Ovary (tissue), 9 donors: ENCODE measurements around the gene GSC. TPM values are rescaled to one million over a fixed set of nuclear protein-coding genes. Genes with fewer than 3 reads are reported as not detected.
A peak's percentile ranks its signal among the peaks of the same experiment; 100 is the strongest.

Source experiments
- DNase-seq, 5 donors: peaks; one replicate each; pipeline ENCODE4 v3.0.0-alpha.2; 2019 to 2020
- H3K27ac ChIP-seq, 2 donors: fragments of 200-600 bp; one replicate each; pipeline versions ENCODE4 v1.5.1 to v1.8.0; 2019 to 2022
- H3K27me3 ChIP-seq: fragments of 200-600 bp; one replicate; pipeline ENCODE4 v1.8.0; 2022
- H3K36me3 ChIP-seq: fragments of 200-600 bp; sonication (generic); one replicate; pipeline ENCODE4 v1.5.1; 2019
- H3K4me1 ChIP-seq: one replicate; pipeline ENCODE4 v1.8.1; 2013; ENCODE audit warnings: mild to moderate bottlenecking, moderate library complexity; ENCODE audit not compliant: insufficient read depth
- H3K4me3 ChIP-seq: fragments of 200-600 bp; sonication (generic); one replicate; pipeline ENCODE4 v1.5.1; 2017
- H3K9me3 ChIP-seq, 2 donors: fragments of 200-600 bp in 1 of 2; sonication (generic) in 1 of 2; one replicate each; pipeline versions ENCODE4 v1.5.1 to v1.8.1; 2013 to 2019; ENCODE audit warnings: mild to moderate bottlenecking in 1 of 2, moderate library complexity in 1 of 2
- EP300 ChIP-seq: sonication (generic); formaldehyde crosslinking; IDR thresholded peaks from one replicate; pipeline ENCODE4 v1.6.1; 2017; ENCODE audit warnings: antibody characterized with exemption
- POLR2A ChIP-seq: fragments of 450-650 bp; IDR thresholded peaks from one replicate; pipeline ENCODE4 v1.6.1; 2017; ENCODE audit warnings: antibody characterized with exemption, mild to moderate bottlenecking, moderate library complexity
- WGBS, 3 donors: extraction: QIAGEN DNeasy Blood & Tissue Kit in 1 of 3; methylation state at CpG; one replicate each; pipeline versions ENCODE4 v1.1.5 to v1.1.7; 2013 to 2017; 5-methylcytosine and 5-hydroxymethylcytosine counted together
- intact Hi-C, 4 donors: fragments of 100-400 bp; cut with DNase I; formaldehyde crosslinking; loops; one replicate each; pipeline versions ENCODE4 v1.11.0 to v1.15.1; 2022 to 2023
- polyA plus RNA-seq, 2 donors: library from polyadenylated mRNA; stranded (reverse); fragments of 200-250 nt in 1 of 2; fragments of 350-450 nt in 1 of 2; fragmentation: Illumina TruSeq in 1 of 2; extraction: RNeasy Lipid Tissue Mini Kit (QIAGEN cat#74804) in 1 of 2; gene quantifications; one replicate each; pipeline ENCODE4 v1.2.3, GENCODE V29; 2013 to 2014
- total RNA-seq, 7 donors: library from RNA; depleted of rRNA in 2 of 7; stranded (reverse); fragments of >200 nt in 2 of 7; fragmentation: NEBNext Ultra II Directional in 3 of 7; extraction: Animal tissue kit (Norgen Biotek cat#: 25700) in 3 of 7; gene quantifications; one replicate each; pipeline versions ENCODE4 v1.1.0 to v1.2.4, GENCODE V29; 2016 to 2023
- TF ChIP-seq, protein P1 (sequence below), 3 donors: fragments of 450-650 bp in 2 of 3; fragments of 200-600 bp in 1 of 3; IDR thresholded peaks; one replicate each; pipeline versions ENCODE4 v1.5.1 to v1.8.0; 2016 to 2022; ENCODE audit warnings: antibody characterized with exemption in 3 of 3, mild to moderate bottlenecking in 1 of 3
- donor health status: DM: no; HTN: no; CAD: no; lungs with moderate emphysema.
- donor health status: DM: no; HTN: no; CAD: no.
- donor health status: Bipolar disorder and iron deficiency.
- donor health status: DM: yes; HTN: yes; CAD: no.
- donor health status: DM: no; HTN: no; CAD: no.
- donor health status: DM: yes; HTN: yes; CAD: no.

The GSC gene
- total and polyA plus RNA-seq, 9 donors: 0.15 to 0.53 (median 0.30) TPM; not detected in 5

DNA sequence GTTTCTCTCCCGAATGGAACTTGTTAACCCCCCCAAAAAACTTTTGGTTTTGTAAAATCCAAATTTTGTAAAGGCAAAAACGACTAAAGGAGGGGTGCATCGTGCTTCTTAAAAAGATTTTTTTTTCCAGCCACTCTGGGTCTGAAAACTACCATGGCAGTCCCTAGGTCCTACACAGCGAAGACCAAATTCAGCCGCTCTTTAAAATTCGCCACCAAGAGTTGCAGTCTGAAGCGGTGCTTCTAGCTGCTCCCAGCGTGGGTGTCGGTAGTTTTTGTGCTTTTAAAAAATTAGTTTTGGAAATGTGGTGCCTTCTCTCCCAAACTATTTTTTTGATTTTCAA lies 873 bp upstream of the GSC start:
- intact Hi-C loops: no loop called here
- Histone ChIP-seq H3K4me1 (peaks cover 4% of the 10 kb centered on the region), H3K27me3 (peaks cover 11% of the 10 kb centered on the region), H3K36me3 (no peaks in the 10 kb centered on the region), H3K4me3 (no peak overlapping the region), H3K9me3 (peaks cover 0 to 3% of the 10 kb centered on the region in 2 donors), H3K27ac (no peak overlapping the region)
- DNase-seq: no peak
- TF ChIP-seq, protein P1, sequence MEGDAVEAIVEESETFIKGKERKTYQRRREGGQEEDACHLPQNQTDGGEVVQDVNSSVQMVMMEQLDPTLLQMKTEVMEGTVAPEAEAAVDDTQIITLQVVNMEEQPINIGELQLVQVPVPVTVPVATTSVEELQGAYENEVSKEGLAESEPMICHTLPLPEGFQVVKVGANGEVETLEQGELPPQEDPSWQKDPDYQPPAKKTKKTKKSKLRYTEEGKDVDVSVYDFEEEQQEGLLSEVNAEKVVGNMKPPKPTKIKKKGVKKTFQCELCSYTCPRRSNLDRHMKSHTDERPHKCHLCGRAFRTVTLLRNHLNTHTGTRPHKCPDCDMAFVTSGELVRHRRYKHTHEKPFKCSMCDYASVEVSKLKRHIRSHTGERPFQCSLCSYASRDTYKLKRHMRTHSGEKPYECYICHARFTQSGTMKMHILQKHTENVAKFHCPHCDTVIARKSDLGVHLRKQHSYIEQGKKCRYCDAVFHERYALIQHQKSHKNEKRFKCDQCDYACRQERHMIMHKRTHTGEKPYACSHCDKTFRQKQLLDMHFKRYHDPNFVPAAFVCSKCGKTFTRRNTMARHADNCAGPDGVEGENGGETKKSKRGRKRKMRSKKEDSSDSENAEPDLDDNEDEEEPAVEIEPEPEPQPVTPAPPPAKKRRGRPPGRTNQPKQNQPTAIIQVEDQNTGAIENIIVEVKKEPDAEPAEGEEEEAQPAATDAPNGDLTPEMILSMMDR (IDR thresholded peaks at IDR 0.05): no peak
- TF ChIP-seq EP300: no peak
- no peak for TF ChIP-seq POLR2A
- 35 to 47% (median 37%) methylated on average over 9 of the region's 9 CpGs for WGBS, 3 donors

DNA sequence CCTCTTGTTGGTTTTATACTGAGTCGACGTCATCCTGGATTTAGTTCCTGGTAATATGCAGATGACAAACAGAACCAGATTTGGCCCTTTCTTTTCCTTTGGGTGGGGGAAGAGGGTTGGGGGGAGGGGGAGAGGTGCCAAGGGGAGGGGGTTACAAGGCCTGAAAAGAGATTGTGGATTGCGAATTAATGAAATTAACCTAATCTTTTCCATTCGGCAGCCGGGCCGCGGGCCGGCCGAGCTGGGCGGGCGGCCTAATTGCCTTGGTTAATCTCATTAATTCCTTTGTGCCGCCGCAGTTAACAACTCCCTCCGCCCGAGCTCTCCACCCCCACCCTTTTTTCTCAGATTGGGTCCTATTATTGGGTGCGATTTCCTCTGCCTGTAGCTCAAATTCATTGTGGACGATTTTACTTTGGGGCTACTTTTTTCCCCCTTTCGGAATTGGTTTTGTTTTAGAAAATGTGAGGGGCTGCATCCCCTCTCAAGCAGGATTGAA lies 387 bp upstream of the GSC start:
- intact Hi-C loops: no loop called here
- Histone ChIP-seq H3K27me3 (peaks cover 11% of the 10 kb centered on the region), H3K4me3 (peak overlapping the region; percentile 32), H3K36me3 (no peaks in the 10 kb centered on the region), H3K27ac (no peak overlapping the region), H3K9me3 (peaks cover 0 to 3% of the 10 kb centered on the region in 2 donors), H3K4me1 (peaks cover 4% of the 10 kb centered on the region)
- 7 to 10% (median 8%) methylated on average over 18 of the region's 18 CpGs for WGBS, 3 donors
- TF ChIP-seq POLR2A (no peak), EP300 (no peak)
- TF ChIP-seq, protein P1 (IDR thresholded peaks at IDR 0.05): no peak
- no peak for DNase-seq

GRCh38 chr14:94768521-94769390 lies 1.2 kb downstream of the GSC start:
- no peak for TF ChIP-seq EP300
- TF ChIP-seq POLR2A: no peak
- TF ChIP-seq, protein P1 (IDR thresholded peaks at IDR 0.05): no peak
- no peak overlapping the region for H3K27ac ChIP-seq
- peaks cover 11% of the 10 kb centered on the region for H3K27me3 ChIP-seq
- intact Hi-C loops: no loop called here
- no peaks in the 10 kb centered on the region for H3K36me3 ChIP-seq
- H3K4me1 ChIP-seq: peaks cover 4% of the 10 kb centered on the region
- peaks cover 0 to 3% of the 10 kb centered on the region in 2 donors for H3K9me3 ChIP-seq
- H3K4me3 ChIP-seq: peak overlapping the region; percentile 32
- WGBS, 3 donors: 2 to 3% (median 2%) methylated on average over 74 to 82 of the region's 82 CpGs
- peak in 4 of 5 donors; percentile 15 to 43 (median 21) for DNase-seq

DNA sequence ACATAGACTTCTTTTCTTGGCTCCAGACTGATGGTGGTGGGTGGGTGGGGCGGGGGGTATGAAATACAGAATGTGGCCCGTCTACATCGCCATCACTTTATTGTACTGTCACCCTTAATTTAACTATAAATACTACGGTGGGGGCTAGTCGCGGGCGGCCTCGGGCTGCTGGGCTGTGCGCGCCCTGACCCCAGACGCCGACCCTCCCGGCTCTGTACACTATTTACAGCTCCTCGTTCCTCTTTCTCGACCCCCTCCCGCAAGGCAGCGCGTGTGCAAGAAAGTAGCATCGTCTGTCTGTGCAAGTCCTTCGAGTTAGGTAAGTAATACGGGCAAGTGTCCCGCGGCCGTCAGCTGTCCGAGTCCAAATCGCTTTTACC lies 1.8 kb downstream of the GSC start:
- intact Hi-C loops: no loop called here
- Histone ChIP-seq H3K4me1 (peaks cover 4% of the 10 kb centered on the region), H3K27ac (no peak overlapping the region), H3K9me3 (peaks cover 0 to 3% of the 10 kb centered on the region in 2 donors), H3K4me3 (no peak overlapping the region), H3K36me3 (no peaks in the 10 kb centered on the region), H3K27me3 (peaks cover 11% of the 10 kb centered on the region)
- TF ChIP-seq, protein P1 (IDR thresholded peaks at IDR 0.05): no peak
- TF ChIP-seq POLR2A (no peak), EP300 (no peak)
- DNase-seq: no peak
- WGBS, 3 donors: 5 to 10% (median 8%) methylated on average over 26 of the region's 26 CpGs
